GM21576 (cell line): Measurements from ENCODE around the gene IGDCC3.
A peak's percentile ranks its signal among the peaks of the same experiment; 100 is the strongest.

Experiments used
- ATAC-seq: cut with Tn5 transposase; IDR thresholded peaks from one replicate; pipeline ENCODE4 v1.9.1; 2021; ENCODE audit warnings: mild to moderate bottlenecking, moderate library complexity; ENCODE audit not compliant: unreplicated experiment

Gene IGDCC3

DNA sequence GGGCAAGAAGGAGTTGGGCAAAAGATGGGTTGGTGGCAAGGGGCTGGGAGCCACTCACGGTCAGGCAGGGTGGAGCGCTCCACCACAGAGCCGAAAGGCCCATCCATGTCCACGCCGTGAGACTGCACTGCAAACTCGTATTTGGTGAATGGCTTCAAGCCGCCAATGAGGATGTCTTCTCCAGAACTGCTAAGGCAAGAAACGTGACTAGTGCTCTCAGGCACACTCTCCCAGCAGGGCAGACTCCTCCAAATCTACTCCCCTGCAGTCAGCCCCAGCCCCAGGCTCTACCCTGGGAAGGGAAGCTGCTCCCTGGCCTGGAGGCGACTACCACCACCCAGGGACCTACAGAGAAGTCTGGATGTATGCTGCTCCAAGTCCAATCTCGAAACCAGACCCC, 11.4 kb upstream of the IGDCC3 start:
- no peak for ATAC-seq

DNA sequence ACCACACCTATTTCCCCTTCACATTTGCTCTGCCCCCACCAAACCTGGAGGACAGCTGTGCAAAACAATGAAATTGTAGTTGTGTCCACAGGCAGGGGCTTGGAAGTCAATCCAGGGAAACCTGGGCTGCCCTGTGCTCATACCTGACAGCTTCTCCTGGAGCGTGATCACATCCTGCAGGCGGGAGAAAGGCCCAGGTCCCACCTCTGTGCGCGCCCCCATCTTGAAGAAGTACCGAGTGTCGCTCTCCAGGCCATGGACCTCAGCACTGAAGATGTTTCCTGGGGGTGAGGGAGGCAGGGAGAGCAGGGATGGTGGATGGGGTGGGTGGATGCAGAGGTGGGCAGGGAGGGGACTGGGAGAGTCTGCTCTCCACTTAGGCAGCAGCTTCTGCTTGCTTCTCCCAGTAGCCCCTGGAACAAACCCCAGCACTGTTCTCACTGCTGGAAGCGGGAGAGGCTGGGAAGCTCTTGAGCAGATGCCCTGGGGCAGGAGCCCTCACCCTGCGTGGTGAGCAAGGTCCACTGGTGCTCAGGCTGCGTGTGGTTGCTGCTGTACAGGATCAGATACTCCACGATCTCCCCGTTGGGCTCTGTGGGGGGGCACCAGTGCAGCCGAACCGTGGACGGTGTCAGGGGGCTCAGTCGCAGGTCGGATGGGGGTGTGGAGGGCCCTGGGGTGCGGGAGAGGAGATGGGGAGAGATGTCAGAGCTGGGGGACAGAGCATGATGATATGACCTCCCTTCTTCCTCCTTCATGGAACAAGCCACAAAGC, 10.7 kb upstream of the IGDCC3 start:
- no peak for ATAC-seq

- no peak for ATAC-seq
Observed at GRCh38 chr15:65386886-65387285, 9.1 kb upstream of the IGDCC3 start.

- ATAC-seq, result no peak
Observed at GRCh38 chr15:65386376-65386775, 8.6 kb upstream of the IGDCC3 start.

- no peak for ATAC-seq
Observed at GRCh38 chr15:65385870-65386258, 8.1 kb upstream of the IGDCC3 start.

- ATAC-seq, result peak; percentile 55
Observed at GRCh38 chr15:65384895-65385869, 7.4 kb upstream of the IGDCC3 start.

GRCh38 chr15:65384505-65384894, 6.7 kb upstream of the IGDCC3 start:
- no peak for ATAC-seq

- ATAC-seq, result no peak
Observed at GRCh38 chr15:65383991-65384390, 6.2 kb upstream of the IGDCC3 start.

GRCh38 chr15:65383456-65383855, 5.7 kb upstream of the IGDCC3 start:
- no peak for ATAC-seq

- ATAC-seq, result no peak
Observed at GRCh38 chr15:65382921-65383320, 5.1 kb upstream of the IGDCC3 start.

- ATAC-seq, result no peak
Observed at GRCh38 chr15:65382146-65382491, 4.3 kb upstream of the IGDCC3 start.

- ATAC-seq, result no peak
Observed at GRCh38 chr15:65381445-65382145, 3.8 kb upstream of the IGDCC3 start.

- ATAC-seq, result no peak
Observed at GRCh38 chr15:65379986-65380385, 2.2 kb upstream of the IGDCC3 start.

- no peak for ATAC-seq
Observed at GRCh38 chr15:65377105-65377975, 462 bp downstream of the IGDCC3 start.

DNA sequence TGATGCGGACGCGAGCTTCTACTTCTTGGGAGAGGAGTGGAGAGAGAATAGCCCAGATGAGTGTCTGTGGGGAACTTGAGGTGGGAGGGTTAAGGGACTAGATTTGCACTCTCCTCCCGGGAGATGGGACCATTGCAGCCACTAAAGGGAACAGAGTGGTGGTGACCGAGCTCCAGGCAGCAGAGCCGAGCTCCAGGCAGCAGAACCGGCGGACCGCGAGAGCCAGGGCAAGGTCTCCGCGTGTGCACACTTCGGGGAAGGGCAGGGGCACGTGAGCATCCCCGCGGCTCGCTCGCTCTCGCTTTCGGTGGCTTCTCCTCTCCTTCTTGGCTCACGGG, 1.1 kb downstream of the IGDCC3 start:
- no peak for ATAC-seq

DNA sequence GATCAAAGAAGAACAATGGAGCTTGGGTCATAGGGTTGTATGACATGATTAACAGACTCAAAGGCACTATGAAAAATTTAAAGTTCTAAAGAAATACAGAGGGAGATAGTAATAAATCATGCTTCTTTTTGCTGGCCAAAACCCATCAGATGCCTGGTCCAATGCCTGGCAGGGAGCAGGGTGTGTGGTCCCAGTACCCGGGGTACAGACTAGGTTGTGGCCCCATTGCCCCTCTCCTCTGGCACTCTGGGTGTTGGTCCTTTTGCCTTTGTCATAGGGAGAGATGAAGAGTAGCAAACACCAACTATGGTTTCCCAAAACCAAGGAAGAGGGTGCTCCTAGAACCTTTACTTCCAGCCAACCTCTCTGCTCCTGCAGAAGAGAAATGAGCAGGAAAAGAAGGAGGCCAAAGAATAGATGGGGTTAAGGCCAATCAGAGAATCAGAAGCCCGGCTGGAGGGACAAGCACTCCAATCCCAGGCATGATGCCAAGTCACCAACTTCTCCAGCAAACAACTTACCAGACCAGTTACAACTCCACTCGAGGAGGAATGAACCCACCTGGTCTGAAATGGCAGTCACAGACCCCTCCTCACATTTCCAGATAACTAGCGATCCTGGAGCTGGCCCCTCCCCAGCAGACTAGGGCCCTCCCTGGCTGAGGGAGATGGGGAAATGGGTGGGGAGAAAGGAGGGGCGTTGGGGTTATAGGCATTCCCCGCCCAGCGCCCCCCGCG, 1.8 kb downstream of the IGDCC3 start:
- no peak for ATAC-seq

DNA sequence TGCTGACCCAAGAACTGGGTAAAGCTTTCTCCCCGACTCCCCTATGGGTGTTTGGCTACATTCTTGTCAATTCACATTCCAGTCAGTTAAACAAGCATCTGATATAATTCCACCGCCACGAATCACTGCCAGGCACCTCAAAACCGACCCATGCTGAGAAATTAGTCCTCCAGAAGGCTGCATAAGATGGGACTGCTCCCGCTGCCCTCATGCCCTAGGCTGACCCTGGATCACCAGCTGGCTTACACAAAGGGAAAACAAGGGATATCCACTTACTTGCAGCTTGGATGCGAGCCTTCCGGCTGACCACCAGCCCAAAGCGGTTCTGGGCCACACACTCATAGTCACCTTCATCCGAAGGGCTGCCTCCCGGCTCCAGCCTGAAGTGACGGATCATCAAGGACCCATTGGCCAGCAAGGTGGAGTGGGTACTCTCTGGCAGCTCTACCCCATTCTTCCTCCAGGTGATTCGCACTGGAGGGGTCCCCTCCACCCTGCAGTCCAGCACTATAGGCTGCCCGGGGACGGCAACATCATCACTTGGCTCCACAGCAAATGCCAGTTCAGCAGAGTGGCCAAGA, 2.9 kb downstream of the IGDCC3 start:
- ATAC-seq, result no peak

DNA sequence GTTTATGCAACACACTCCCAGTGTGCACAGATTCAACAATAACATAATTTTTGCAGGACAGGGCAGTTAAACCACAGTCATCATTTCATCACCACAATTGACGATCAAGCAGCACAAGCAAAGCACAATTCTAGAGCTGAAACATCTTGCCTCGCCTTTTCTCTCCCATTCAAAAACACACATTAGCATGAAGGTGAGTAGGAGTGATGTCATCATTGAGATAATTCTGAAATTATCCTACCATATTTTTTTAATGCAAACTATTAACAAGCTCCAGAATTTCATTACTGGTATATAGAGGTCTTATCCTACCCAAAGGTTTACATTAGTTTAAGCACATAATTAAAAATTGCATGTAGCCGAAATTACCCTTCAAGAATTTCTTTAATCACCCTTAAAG, 3.5 kb downstream of the IGDCC3 start:
- no peak for ATAC-seq

DNA sequence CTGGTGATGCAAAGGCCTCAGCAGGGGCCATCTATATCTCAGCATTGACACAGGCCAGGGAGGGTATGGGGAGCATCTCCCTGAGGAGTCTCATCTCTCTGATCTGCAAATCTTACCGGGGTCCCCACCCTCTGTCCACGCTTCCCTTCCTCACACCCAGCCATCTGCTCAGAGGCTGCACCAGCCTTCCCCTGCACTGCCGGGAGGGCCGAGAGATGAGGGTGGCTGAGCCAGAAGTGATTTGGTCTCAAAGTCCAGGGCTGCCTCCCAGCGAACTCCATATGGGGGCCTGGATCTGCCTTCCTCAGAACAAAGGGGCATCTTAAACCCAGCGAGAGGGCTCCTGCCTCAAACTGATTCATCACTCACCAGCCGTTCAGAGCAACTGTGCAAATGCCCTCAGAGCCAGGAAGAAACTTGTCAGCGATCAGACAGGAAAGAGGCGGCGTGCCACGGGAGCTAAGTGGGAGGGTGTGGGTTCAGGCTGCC, 4.6 kb downstream of the IGDCC3 start:
- ATAC-seq, result no peak

DNA sequence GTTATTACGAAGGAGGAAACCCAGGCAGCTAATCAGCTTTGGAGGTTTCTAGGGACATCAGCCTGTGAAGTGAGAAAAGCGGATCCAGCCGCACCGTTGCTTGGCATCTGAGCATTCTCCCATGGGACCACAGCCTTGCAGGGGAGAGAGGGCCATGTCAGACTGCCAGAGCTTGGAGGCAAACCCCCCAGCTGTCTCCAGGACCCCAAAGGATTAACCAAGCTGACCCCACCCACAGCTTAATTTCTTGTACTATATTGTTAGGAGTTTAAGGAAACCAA, 5.1 kb downstream of the IGDCC3 start:
- ATAC-seq, result no peak
